ENCODE measurements around the gene NTNG1. TPM values are rescaled to one million over a fixed set of nuclear protein-coding genes. Genes with fewer than 3 reads are reported as not detected.

The NTNG1 gene
- total RNA-seq, 1 donor from 2014 or later: not detected

DNA sequence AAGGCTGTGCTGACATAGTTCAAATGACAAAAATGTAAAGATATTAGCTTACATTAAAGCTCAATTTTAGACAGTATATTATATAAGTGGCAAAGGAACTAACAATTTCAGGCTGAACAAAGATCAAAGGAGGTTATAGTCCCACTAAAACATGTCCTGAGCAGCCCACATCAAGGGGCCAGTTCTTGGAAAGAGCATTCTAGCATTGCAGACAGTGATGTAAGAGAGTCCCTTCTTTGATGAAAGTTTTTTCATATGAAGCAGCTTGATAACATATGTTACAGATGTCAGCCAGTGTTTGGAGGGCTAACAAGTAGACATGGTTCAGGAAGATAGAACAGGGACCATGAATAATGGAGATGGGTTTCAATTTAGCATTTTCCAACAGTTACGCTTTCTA is 301.7 kb downstream of the NTNG1 start:
- H3K4me3 ChIP-seq: no peak overlapping the region
- no peak for DNase-seq (ENCODE audit: low spot score in 2 of 2)
- H3K27me3 ChIP-seq: no peaks in the 10 kb centered on the region
- H3K9me3 ChIP-seq: no peaks in the 10 kb centered on the region
- H3K27ac ChIP-seq: no peak overlapping the region
- intact Hi-C loops (cut with DNase I): no loop called here
- no peaks in the 10 kb centered on the region for H3K36me3 ChIP-seq
- TF ChIP-seq CTCF (IDR thresholded peaks at IDR 0.05): no peak
- no peaks in the 10 kb centered on the region for H3K4me1 ChIP-seq

DNA sequence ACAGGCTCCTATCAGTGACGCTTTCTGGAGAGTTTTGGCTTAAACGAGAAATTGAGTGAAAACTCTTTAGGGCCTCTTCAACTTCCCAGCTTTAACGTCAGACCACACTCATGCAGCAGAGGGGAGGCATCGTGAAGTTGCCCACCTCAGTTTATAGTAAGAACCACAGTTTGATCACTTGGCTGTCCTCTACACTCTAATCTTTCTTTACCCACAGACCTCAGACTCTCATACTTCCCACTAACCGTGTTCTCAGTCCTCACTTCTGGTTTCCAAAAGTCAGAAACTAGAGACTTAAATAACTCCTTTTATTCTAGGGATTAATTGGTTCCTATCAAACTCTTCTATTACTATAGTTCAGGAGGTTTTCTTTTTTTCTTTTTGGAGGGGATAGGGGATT is 302.2 kb downstream of the NTNG1 start:
- Histone ChIP-seq H3K9me3 (no peaks in the 10 kb centered on the region), H3K27me3 (no peaks in the 10 kb centered on the region), H3K4me3 (no peak overlapping the region), H3K4me1 (no peaks in the 10 kb centered on the region), H3K36me3 (no peaks in the 10 kb centered on the region), H3K27ac (no peak overlapping the region)
- no peak for DNase-seq (ENCODE audit: low spot score in 2 of 2)
- intact Hi-C loops (cut with DNase I): no loop called here
- no peak for TF ChIP-seq CTCF (IDR thresholded peaks at IDR 0.05)

DNA sequence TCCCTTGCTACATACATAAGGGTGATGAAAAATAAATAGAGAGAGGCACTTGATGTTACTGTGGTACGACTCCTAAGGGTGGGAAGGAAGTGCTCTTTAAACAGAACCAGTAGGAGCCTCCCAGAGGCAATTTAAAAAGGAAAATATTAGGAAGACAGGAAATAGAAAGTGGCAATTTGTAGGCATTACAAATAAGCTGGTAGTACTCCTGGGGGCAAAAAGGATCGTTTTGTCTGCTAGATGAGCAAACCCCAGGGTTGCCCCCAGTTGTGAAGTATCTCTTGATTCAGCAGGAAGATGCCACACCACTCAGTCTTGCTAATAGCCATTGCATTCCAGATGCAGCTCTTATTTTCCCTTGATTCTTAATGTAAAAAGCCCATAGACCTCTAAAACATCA is 303.0 kb downstream of the NTNG1 start:
- H3K4me3 ChIP-seq: no peak overlapping the region
- intact Hi-C loops (cut with DNase I): no loop called here
- no peaks in the 10 kb centered on the region for H3K36me3 ChIP-seq
- no peaks in the 10 kb centered on the region for H3K27me3 ChIP-seq
- no peak overlapping the region for H3K27ac ChIP-seq
- H3K9me3 ChIP-seq: no peaks in the 10 kb centered on the region
- no peaks in the 10 kb centered on the region for H3K4me1 ChIP-seq
- TF ChIP-seq CTCF (IDR thresholded peaks at IDR 0.05): no peak
- no peak for DNase-seq (ENCODE audit: low spot score in 2 of 2)

DNA sequence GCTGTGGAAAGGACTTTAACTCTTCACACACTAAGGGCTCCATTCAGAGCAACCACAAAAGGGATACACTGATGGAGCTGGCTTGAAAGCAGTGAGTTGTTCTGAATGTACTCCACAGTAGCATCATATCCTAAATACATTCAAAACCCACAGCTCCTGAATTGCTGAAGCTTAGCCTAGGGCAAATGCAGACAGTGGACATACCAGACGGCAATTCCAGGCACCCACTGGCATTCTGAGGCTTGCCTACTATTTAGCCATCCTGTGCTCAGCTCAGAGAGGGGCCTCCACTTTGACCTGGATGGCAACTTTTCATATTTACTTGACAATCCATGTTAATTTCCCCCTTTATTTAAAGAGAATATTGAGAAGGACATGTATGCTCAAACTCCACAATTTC is 303.5 kb downstream of the NTNG1 start:
- H3K4me1 ChIP-seq: no peaks in the 10 kb centered on the region
- H3K27me3 ChIP-seq: no peaks in the 10 kb centered on the region
- TF ChIP-seq CTCF (IDR thresholded peaks at IDR 0.05): no peak

GRCh38 chr1:107449326-107449725 is 308.5 kb downstream of the NTNG1 start:
- intact Hi-C loops (cut with DNase I): no loop called here
- H3K27me3 ChIP-seq: no peaks in the 10 kb centered on the region

More for the DNA sequence above, 303.5 kb downstream of the NTNG1 start:
- no peak overlapping the region for H3K4me3 ChIP-seq
- intact Hi-C loops (cut with DNase I): no loop called here
- H3K36me3 ChIP-seq: no peaks in the 10 kb centered on the region
- no peak for DNase-seq (ENCODE audit: low spot score in 2 of 2)
- H3K27ac ChIP-seq: no peak overlapping the region
- no peaks in the 10 kb centered on the region for H3K9me3 ChIP-seq

More at GRCh38 chr1:107449326-107449725, 308.5 kb downstream of the NTNG1 start:
- no peak overlapping the region for H3K4me3 ChIP-seq
- no peaks in the 10 kb centered on the region for H3K36me3 ChIP-seq
- no peak for DNase-seq (ENCODE audit: low spot score in 2 of 2)
- H3K9me3 ChIP-seq: no peaks in the 10 kb centered on the region
- TF ChIP-seq CTCF (IDR thresholded peaks at IDR 0.05): no peak
- H3K27ac ChIP-seq: no peak overlapping the region
- no peaks in the 10 kb centered on the region for H3K4me1 ChIP-seq

All from ascending aorta (tissue), 2 donors.